Measurements from ENCODE around the gene SNAPC2.
"Not testable (repeated sequence)": the region's sequence is repeated elsewhere in the genome, so short reads cannot be mapped to it uniquely, and the experiment has no call there.

The SNAPC2 gene

DNA sequence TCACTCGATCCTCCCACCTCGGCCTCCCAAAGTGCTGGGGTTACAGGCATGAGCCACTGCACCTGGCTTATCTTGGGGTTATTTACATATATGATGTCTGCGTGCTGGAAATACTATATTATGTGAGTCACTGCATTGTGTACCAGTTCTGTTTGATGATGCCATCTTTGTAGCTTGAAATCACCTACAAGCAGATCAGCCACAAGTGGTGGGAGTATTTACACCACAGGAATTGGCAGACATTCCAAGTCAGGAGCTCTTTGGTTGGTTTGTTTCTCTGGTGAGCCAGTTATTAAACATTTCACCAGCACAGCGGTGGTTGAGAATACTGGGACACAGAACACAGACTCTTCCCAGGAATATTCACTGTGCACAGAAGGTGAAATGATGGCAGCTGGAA lies 27.8 kb downstream of the SNAPC2 start:
- DNase-seq, result no peak
- no peak overlapping the region for H3K27ac ChIP-seq
- peaks cover 4% of the 10 kb centered on the region for H3K36me3 ChIP-seq
- TF ChIP-seq, protein P1, sequence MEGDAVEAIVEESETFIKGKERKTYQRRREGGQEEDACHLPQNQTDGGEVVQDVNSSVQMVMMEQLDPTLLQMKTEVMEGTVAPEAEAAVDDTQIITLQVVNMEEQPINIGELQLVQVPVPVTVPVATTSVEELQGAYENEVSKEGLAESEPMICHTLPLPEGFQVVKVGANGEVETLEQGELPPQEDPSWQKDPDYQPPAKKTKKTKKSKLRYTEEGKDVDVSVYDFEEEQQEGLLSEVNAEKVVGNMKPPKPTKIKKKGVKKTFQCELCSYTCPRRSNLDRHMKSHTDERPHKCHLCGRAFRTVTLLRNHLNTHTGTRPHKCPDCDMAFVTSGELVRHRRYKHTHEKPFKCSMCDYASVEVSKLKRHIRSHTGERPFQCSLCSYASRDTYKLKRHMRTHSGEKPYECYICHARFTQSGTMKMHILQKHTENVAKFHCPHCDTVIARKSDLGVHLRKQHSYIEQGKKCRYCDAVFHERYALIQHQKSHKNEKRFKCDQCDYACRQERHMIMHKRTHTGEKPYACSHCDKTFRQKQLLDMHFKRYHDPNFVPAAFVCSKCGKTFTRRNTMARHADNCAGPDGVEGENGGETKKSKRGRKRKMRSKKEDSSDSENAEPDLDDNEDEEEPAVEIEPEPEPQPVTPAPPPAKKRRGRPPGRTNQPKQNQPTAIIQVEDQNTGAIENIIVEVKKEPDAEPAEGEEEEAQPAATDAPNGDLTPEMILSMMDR (IDR thresholded peaks at IDR 0.05; ENCODE audit: low read depth, low read length), result no peak
- no peaks in the 10 kb centered on the region for H3K9me3 ChIP-seq (ENCODE audit: severe bottlenecking)
- no peak overlapping the region for H3K4me3 ChIP-seq (ENCODE audit: low read depth, low read length)
- H3K27me3 ChIP-seq (ENCODE audit: insufficient read depth, low read depth, severe bottlenecking), result no peaks in the 10 kb centered on the region

DNA sequence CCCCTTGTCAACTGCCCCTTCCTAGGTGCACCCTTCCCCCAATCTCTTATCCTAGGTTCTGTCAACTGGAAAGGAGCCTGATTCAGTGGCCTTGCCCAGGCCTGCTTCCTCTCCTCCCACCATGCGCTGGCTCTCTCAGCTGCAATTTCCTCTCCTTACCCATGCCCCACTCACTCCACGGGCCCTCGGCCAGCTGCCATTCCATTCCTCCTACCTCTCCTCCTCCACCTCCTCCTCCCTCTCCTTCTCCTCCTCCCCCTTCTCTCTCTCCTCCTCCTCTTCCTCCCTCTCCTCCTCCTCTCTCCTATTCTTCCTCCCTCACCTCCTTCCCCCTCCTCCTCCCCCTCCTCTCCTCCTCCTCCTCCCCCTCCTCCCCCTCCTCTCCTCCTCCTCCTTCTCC lies 32.9 kb downstream of the SNAPC2 start:
- no peak for DNase-seq
- H3K9me3 ChIP-seq (ENCODE audit: severe bottlenecking), result no peaks in the 10 kb centered on the region
- TF ChIP-seq, protein P1 (IDR thresholded peaks at IDR 0.05; ENCODE audit: low read depth, low read length), result no peak
- H3K36me3 ChIP-seq, result no peaks in the 10 kb centered on the region; the same call in 1 of the 2 replicates
- no peak overlapping the region for H3K27ac ChIP-seq
- no peaks in the 10 kb centered on the region for H3K27me3 ChIP-seq (ENCODE audit: insufficient read depth, low read depth, severe bottlenecking)
- no peak overlapping the region for H3K4me3 ChIP-seq (ENCODE audit: low read depth, low read length)

DNA sequence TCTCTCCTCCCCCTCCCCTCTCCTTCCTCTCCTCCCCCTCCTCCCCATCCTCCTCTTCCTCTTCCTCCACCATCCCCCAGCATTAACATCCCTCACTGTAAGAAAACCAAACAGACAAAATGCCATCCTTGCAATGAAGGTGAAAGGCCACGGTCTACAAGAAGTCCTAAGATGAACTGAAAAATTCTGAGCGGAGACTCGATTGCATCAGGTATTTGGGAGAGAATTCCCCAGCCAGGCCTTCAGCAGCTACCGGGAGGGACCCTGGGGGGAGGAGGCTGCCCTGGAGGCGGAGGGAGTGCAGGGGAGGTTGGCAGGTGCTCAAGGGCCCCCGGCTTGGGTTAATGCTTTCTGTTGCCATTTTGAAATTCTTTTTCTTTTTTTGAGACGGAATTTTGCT lies 33.4 kb downstream of the SNAPC2 start:
- H3K9me3 ChIP-seq (ENCODE audit: severe bottlenecking), result no peaks in the 10 kb centered on the region
- DNase-seq, result no peak
- H3K27ac ChIP-seq, result no peak overlapping the region
- H3K36me3 ChIP-seq, result no peaks in the 10 kb centered on the region; the same call in 1 of the 2 replicates
- TF ChIP-seq, protein P1 (IDR thresholded peaks at IDR 0.05; ENCODE audit: low read depth, low read length), result no peak
- H3K4me3 ChIP-seq (ENCODE audit: low read depth, low read length), result no peak overlapping the region
- no peaks in the 10 kb centered on the region for H3K27me3 ChIP-seq (ENCODE audit: insufficient read depth, low read depth, severe bottlenecking)

DNA sequence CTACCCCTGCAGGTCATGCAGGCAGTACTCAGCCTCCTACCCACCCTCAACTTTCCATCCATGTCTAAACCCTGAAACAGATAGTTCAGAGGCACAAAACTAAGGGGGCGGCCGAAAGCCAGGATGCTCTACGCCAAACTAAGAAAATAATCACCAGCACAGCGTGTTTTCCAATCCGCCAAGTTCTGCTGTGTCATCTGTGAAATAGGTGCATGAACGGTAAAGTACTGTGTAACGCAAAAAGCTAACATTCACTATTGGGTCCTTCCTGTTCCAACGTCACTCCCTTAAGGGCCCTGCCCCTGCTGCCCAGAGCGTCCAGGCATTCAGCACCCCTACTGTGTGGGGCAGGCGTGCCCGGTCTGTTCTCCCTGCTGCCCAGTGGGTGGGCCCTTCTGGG lies 35.6 kb downstream of the SNAPC2 start:
- TF ChIP-seq, protein P1 (IDR thresholded peaks at IDR 0.05; ENCODE audit: low read depth, low read length), result no peak
- no peaks in the 10 kb centered on the region for H3K9me3 ChIP-seq (ENCODE audit: severe bottlenecking)
- H3K4me3 ChIP-seq (ENCODE audit: low read depth, low read length), result no peak overlapping the region
- H3K27ac ChIP-seq, result no peak overlapping the region
- H3K27me3 ChIP-seq (ENCODE audit: insufficient read depth, low read depth, severe bottlenecking), result no peaks in the 10 kb centered on the region
- DNase-seq, result no peak
- H3K36me3 ChIP-seq, result peaks cover 14% of the 10 kb centered on the region

DNA sequence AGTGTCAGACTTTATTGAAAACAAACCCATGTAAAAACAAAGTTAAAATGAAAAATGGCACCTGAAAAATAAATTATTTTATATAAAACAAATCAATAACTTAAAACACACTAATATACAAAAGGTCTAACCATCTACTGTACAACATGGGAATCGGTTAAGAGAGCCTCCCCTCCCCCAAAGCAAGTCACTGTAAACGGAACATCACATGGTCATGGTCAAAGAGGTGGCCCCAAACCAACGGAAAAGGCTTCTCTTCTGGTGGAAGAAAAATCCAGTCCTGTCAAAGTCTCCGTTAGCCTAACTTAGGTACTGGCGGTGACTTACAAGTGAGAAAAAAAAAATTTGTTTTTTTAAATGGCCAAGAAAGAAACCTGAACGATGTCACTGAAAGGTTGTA lies 39.1 kb downstream of the SNAPC2 start:
- H3K36me3 ChIP-seq, result peaks cover 44% of the 10 kb centered on the region
- H3K27ac ChIP-seq, result no peak overlapping the region
- no peaks in the 10 kb centered on the region for H3K27me3 ChIP-seq (ENCODE audit: insufficient read depth, low read depth, severe bottlenecking)
- no peak for DNase-seq
- no peaks in the 10 kb centered on the region for H3K9me3 ChIP-seq (ENCODE audit: severe bottlenecking)
- TF ChIP-seq, protein P1 (IDR thresholded peaks at IDR 0.05; ENCODE audit: low read depth, low read length), result no peak
- no peak overlapping the region for H3K4me3 ChIP-seq (ENCODE audit: low read depth, low read length)

DNA sequence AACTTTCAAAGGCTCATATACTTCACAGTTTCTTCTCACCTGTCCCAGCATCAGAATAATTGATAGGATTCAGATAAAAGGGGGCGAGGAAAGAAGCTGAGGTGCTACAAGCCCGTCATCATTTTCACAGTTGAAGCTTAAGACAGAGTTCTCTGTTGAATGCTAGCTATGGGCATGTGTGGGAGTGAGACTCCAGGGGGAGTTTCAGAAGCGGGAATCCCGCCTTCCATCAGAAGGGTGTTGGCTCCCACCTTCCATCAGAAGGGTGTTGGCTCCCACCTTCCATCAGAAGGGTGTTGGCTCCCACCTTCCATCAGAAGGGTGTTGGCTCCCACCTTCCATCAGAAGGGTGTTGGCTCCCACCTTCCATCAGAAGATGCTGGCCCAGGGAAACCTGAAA lies 40.9 kb downstream of the SNAPC2 start:
- not testable (repeated sequence) for H3K27ac ChIP-seq; H3K27me3 ChIP-seq (ENCODE audit: insufficient read depth, low read depth, severe bottlenecking); H3K4me3 ChIP-seq (ENCODE audit: low read depth, low read length); H3K9me3 ChIP-seq (ENCODE audit: severe bottlenecking); DNase-seq
- H3K36me3 ChIP-seq, result peaks cover 63% of the 10 kb centered on the region

Data from WERI-Rb-1 (cell line).